Endodermal cell (in vitro differentiated cells): ENCODE results near the gene TBCK. TPM values are rescaled to one million over a fixed set of nuclear protein-coding genes. Genes with fewer than 3 reads are reported as not detected.

ENCODE experiments used
- DNase-seq: peaks from one replicate; pipeline ENCODE4 v3.0.0-alpha.2; 2017
- H3K27ac ChIP-seq: 2 replicates; pipeline ENCODE4 v1.5.1; 2013; ENCODE audit warnings: mild to moderate bottlenecking, low read depth, low read length, moderate library complexity
- H3K27me3 ChIP-seq: 2 replicates; pipeline ENCODE4 v1.6.1; 2013; ENCODE audit warnings: mild to moderate bottlenecking, low read length, moderate library complexity; ENCODE audit not compliant: insufficient read depth, control insufficient read depth, poor library complexity, severe bottlenecking
- H3K36me3 ChIP-seq: 2 replicates; pipeline ENCODE4 v1.7.0; 2013; ENCODE audit warnings: mild to moderate bottlenecking, low read length, moderate library complexity; ENCODE audit not compliant: control insufficient read depth, insufficient read depth
- H3K4me1 ChIP-seq: one replicate; pipeline ENCODE4 v1.7.0; 2013; ENCODE audit warnings: low read length; ENCODE audit not compliant: control insufficient read depth, insufficient read depth
- H3K4me3 ChIP-seq: 2 replicates; pipeline ENCODE4 v1.5.1; 2013; ENCODE audit warnings: mild to moderate bottlenecking, low read length, moderate library complexity
- H3K9ac ChIP-seq: 2 replicates; pipeline ENCODE4 v1.6.1; 2013; ENCODE audit warnings: mild to moderate bottlenecking, low read length, moderate library complexity; ENCODE audit not compliant: poor library complexity, severe bottlenecking; ENCODE audit errors: extremely low read depth
- H3K9me3 ChIP-seq: 2 replicates; pipeline ENCODE4 v1.6.1; 2013; ENCODE audit warnings: mild to moderate bottlenecking, low read length, moderate library complexity; ENCODE audit not compliant: control insufficient read depth
- H3K27ac Mint-ChIP-seq: 2 replicates; pipeline ENCODE4 v1.8.0; 2020; ENCODE audit warnings: mixed read lengths
- H3K27me3 Mint-ChIP-seq: 2 replicates; pipeline ENCODE4 v1.8.0; 2021; ENCODE audit warnings: mild to moderate bottlenecking, mixed read lengths; ENCODE audit not compliant: insufficient read depth
- H3K36me3 Mint-ChIP-seq: 2 replicates; pipeline ENCODE4 v1.8.0; 2020; ENCODE audit warnings: low read depth, mixed read lengths
- H3K4me1 Mint-ChIP-seq: 2 replicates; pipeline ENCODE4 v1.8.0; 2020; ENCODE audit warnings: mixed read lengths
- H3K4me3 Mint-ChIP-seq: 2 replicates; pipeline ENCODE4 v1.8.0; 2020; ENCODE audit warnings: mild to moderate bottlenecking, moderate library complexity, mixed read lengths
- H3K9me3 Mint-ChIP-seq: 2 replicates; pipeline ENCODE4 v1.8.0; 2020; ENCODE audit warnings: mild to moderate bottlenecking, mixed read lengths
- WGBS, 2 experiments: methylation state at CpG; one replicate each; pipeline versions ENCODE4 v1.1.5 to v1.1.7; 2013; ENCODE audit warnings: missing lambda C conversion rate in 2 of 2, mixed read lengths in 1 of 2; ENCODE audit not compliant: insufficient coverage in 1 of 2, insufficient read length in 1 of 2; 5-methylcytosine and 5-hydroxymethylcytosine counted together
- total RNA-seq, 2 donors: library from RNA; stranded (reverse); fragmentation: NEBNext Ultra II Directional in 1 of 2; extraction: Animal tissue kit (Norgen Biotek cat#: 25700) in 1 of 2; gene quantifications; 2 replicates in 1 of 2; 3 replicates in 1 of 2; pipeline ENCODE4 v1.2.1, GENCODE V29; 2021
- TF ChIP-seq, protein P1 (sequence below): fragments of 200-600 bp; sonication (generic); conservative IDR thresholded peaks from 2 replicates; pipeline ENCODE4 v1.5.0; 2021; ENCODE audit warnings: antibody characterized with exemption, mild to moderate bottlenecking

The TBCK gene
- total RNA-seq, 2 donors from 2014 or later: 48.3 to 52.9 TPM

DNA sequence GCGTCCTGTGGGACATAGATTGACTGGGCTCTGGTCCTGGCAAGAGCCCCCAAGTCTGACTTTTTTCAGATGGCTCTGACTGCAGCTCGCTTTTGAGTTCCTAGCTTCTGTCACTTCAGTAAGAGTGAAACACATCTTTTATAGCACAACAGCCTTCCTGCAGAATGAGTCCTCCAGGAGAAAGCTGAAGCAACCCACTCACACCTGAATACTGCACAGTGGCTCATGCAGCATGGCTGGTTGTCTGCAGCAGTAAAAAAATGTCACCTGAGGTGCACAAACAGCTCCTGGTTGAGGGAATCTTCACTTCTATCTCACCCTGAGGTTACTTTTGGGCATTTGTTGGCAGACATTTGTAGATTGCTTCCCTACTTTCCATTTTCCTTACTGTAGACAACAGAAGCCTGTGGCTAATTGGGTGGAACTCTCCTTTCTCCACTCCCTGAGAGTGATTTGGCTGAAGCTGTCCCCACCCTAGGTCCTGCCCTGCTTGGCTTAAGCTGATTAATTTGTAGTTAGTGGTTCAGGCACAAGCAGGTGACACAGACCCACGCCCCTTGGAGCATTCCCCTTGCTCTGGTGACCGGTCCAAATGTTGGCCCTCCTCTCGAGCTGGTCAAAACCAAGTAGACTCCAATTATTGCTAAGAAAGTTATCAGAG, 321.0 kb downstream of the TBCK start:
- Mint-ChIP-seq H3K4me3 (no peak overlapping the region), H3K4me1 (peaks cover 6% of the 10 kb centered on the region), H3K9me3 (no peaks in the 10 kb centered on the region), H3K36me3 (no peaks in the 10 kb centered on the region), H3K27me3 (no peaks in the 10 kb centered on the region), H3K27ac (no peak overlapping the region)
- Histone ChIP-seq H3K9me3 (no peaks in the 10 kb centered on the region), H3K9ac (no peak overlapping the region), H3K4me3 (no peak overlapping the region), H3K27ac (no peak overlapping the region), H3K27me3 (no peaks in the 10 kb centered on the region), H3K36me3 (no peaks in the 10 kb centered on the region), H3K4me1 (no peaks in the 10 kb centered on the region)
- WGBS, 2 experiments: 94 to 95% methylated on average over 2 to 5 of the region's 5 CpGs
- DNase-seq: no peak
- TF ChIP-seq, protein P1, sequence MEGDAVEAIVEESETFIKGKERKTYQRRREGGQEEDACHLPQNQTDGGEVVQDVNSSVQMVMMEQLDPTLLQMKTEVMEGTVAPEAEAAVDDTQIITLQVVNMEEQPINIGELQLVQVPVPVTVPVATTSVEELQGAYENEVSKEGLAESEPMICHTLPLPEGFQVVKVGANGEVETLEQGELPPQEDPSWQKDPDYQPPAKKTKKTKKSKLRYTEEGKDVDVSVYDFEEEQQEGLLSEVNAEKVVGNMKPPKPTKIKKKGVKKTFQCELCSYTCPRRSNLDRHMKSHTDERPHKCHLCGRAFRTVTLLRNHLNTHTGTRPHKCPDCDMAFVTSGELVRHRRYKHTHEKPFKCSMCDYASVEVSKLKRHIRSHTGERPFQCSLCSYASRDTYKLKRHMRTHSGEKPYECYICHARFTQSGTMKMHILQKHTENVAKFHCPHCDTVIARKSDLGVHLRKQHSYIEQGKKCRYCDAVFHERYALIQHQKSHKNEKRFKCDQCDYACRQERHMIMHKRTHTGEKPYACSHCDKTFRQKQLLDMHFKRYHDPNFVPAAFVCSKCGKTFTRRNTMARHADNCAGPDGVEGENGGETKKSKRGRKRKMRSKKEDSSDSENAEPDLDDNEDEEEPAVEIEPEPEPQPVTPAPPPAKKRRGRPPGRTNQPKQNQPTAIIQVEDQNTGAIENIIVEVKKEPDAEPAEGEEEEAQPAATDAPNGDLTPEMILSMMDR: no peak

DNA sequence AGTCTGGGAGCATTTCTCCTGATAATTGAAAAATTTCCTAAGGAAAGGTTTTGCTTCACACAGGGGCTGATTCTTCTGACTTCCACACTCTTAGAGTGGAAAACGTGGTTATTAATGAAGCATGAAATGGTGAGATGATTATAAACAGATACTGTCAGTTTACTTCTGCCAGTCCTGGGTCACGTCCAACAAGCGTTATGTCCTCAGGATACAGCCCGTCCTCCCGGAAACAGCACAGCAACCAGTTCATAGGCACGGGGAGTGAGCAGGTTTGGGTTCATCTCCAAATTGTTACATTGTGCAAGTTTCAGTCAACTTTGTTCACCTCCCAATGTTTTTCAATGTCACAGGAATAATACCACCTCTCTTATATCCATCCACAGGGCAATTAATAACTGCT, 321.9 kb downstream of the TBCK start:
- Histone ChIP-seq H3K36me3 (no peaks in the 10 kb centered on the region), H3K27me3 (no peaks in the 10 kb centered on the region), H3K9me3 (no peaks in the 10 kb centered on the region), H3K27ac (no peak overlapping the region), H3K4me1 (no peaks in the 10 kb centered on the region), H3K4me3 (no peak overlapping the region), H3K9ac (no peak overlapping the region)
- TF ChIP-seq, protein P1: no peak
- Mint-ChIP-seq H3K36me3 (no peaks in the 10 kb centered on the region), H3K27me3 (no peaks in the 10 kb centered on the region), H3K9me3 (no peaks in the 10 kb centered on the region), H3K4me3 (no peak overlapping the region), H3K27ac (no peak overlapping the region), H3K4me1 (peaks cover 6% of the 10 kb centered on the region)
- 89 to 92% methylated on average over 5 to 6 of the region's 6 CpGs for WGBS, 2 experiments
- DNase-seq: no peak

DNA sequence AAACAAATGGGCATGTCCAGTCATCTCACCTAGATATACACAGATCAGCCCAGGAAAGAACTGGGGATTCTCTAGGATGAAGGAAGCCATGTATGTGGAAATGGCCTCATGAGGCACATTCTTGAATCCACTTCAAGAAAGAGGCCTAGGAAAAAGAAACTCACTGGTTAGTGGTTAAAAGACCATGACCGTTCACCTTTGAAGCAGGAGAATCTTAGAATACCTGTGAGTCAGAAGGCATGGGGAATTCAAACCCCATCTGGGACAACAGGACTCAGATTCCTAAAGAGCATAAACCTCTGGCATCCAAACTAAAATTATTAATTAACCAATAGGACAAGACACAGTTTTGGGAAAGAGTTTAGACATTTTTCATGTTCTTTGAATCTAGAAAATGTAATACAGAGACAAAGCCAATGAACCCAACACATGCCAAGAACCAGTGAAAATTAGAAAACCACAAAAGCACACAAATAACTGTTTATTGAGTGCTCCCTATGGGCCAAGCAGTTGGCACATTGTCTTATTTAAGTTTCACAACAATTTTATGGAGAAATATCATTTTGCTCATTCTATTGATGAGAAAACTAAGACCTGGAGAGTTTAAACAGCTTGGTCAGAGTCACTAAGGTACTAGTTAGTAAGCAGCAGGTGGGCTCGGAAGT, 323.2 kb downstream of the TBCK start:
- Histone ChIP-seq H3K36me3 (no peaks in the 10 kb centered on the region), H3K4me3 (no peak overlapping the region), H3K27ac (no peak overlapping the region), H3K9me3 (no peaks in the 10 kb centered on the region), H3K9ac (no peak overlapping the region), H3K27me3 (no peaks in the 10 kb centered on the region), H3K4me1 (no peaks in the 10 kb centered on the region)
- Mint-ChIP-seq H3K9me3 (no peaks in the 10 kb centered on the region), H3K4me1 (no peaks in the 10 kb centered on the region), H3K27me3 (no peaks in the 10 kb centered on the region), H3K27ac (no peak overlapping the region), H3K4me3 (no peak overlapping the region), H3K36me3 (no peaks in the 10 kb centered on the region)
- DNase-seq: no peak
- TF ChIP-seq, protein P1: no peak
- WGBS, 2 experiments: 75 to 83% methylated on average over 1 to 2 of the region's 2 CpGs
